ENCODE measurements around the gene PDCD1.

DNA sequence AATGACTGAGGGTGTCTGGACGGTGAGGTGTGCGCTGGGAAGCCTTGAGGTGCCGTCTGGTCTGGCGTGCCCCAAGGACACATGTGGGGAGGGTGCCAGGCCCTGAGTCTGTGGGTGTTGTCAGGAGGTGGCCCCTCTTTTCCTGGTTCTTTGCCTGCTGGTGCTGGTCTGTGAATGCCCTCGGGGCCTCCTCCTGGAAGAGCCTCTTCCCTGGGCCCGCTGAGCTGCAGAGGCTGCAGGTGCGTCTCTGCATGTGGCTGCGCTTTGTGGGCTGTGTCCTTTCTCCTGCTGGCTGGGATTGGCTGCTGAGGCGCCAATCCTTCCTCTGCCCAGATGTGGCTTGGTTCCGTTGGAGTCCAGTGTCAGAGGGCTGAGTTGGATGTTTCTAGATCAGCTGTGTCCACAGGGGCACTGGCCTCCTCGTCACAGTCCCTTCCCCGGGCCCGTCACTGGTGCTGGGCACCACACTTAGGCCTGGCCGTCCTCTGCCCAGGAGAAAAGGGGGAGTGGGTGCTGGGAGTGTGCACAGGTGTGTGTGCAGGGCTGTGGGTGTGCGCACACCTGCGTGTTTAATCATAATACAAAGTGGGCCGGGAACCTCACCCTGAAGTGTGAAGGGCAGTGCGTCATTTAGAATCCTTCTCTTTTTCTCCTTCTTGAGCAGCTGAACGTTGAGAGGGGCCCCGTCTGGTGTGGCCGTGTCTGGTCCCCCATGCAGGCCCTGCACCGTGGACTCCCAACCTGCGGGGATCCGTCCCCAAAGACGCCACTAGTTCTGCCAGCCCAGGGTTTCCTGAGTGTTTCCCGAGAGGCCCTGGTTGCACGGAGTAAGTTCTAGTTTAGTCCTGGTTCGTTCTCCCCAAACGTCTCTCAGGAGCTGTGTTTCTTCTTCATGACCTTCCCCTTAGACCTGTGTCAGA is 46.4 kb upstream of the PDCD1 start:
- TF ChIP-seq, protein P1, sequence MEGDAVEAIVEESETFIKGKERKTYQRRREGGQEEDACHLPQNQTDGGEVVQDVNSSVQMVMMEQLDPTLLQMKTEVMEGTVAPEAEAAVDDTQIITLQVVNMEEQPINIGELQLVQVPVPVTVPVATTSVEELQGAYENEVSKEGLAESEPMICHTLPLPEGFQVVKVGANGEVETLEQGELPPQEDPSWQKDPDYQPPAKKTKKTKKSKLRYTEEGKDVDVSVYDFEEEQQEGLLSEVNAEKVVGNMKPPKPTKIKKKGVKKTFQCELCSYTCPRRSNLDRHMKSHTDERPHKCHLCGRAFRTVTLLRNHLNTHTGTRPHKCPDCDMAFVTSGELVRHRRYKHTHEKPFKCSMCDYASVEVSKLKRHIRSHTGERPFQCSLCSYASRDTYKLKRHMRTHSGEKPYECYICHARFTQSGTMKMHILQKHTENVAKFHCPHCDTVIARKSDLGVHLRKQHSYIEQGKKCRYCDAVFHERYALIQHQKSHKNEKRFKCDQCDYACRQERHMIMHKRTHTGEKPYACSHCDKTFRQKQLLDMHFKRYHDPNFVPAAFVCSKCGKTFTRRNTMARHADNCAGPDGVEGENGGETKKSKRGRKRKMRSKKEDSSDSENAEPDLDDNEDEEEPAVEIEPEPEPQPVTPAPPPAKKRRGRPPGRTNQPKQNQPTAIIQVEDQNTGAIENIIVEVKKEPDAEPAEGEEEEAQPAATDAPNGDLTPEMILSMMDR (IDR thresholded peaks at IDR 0.05), result no peak
- TF ChIP-seq EP300 (IDR thresholded peaks at IDR 0.05) (no peak), POLR2A (IDR thresholded peaks at IDR 0.05) (no peak)

Data from ovary (tissue), 3 donors.